GM23338 (cell line): ENCODE measurements around the gene TMED10.

Source experiments
- CREB1 ChIP-seq: fragments of 250-450 bp; sonication (Bioruptor Pico); IDR thresholded peaks from 2 replicates; pipeline ENCODE4 v1.5.0; 2020; ENCODE audit warnings: low read depth, mild to moderate bottlenecking, moderate library complexity
- EZH2 ChIP-seq: fragments of 200-600 bp; sonication (generic); IDR thresholded peaks from one replicate; pipeline ENCODE4 v1.8.0; 2017; ENCODE audit warnings: antibody characterized with exemption, mild to moderate bottlenecking, low read depth; ENCODE audit not compliant: unreplicated experiment
- EZH2phosphoT487 ChIP-seq: fragments of 200-600 bp; sonication (generic); IDR thresholded peaks from one replicate; pipeline ENCODE4 v1.8.1; 2018; ENCODE audit warnings: antibody characterized with exemption; ENCODE audit not compliant: unreplicated experiment
- JUNB ChIP-seq: IDR thresholded peaks from one replicate; pipeline ENCODE4 v1.6.1; 2016; ENCODE audit warnings: antibody characterized with exemption; ENCODE audit not compliant: unreplicated experiment
- NANOG ChIP-seq: IDR thresholded peaks from 2 replicates; pipeline ENCODE4 v1.6.1; 2016; ENCODE audit warnings: antibody characterized with exemption, borderline replicate concordance
- POLR2AphosphoS5 ChIP-seq: IDR thresholded peaks from 2 replicates; pipeline ENCODE4 v1.6.1; 2016; ENCODE audit warnings: antibody characterized with exemption, low read depth
- STAT1 ChIP-seq: IDR thresholded peaks from one replicate; pipeline ENCODE4 v1.6.1; 2016; ENCODE audit warnings: antibody characterized with exemption; ENCODE audit not compliant: unreplicated experiment
- ZNF114 ChIP-seq: fragments of 250-450 bp; sonication (Bioruptor Pico); IDR thresholded peaks from 2 replicates; pipeline ENCODE4 v1.5.0; 2020; ENCODE audit warnings: mild to moderate bottlenecking, moderate library complexity
- TF ChIP-seq, protein P1 (sequence below): IDR thresholded peaks from one replicate; pipeline ENCODE4 v1.6.1; 2018; ENCODE audit warnings: antibody characterized with exemption; ENCODE audit not compliant: unreplicated experiment
- TF ChIP-seq, protein P2 (sequence below), 2 experiments: fragments of 200-600 bp in 1 of 2; sonication (generic) in 1 of 2; conservative IDR thresholded peaks; 2 replicates each; pipeline versions ENCODE4 v1.5.1 to v1.6.1; 2016 to 2017; ENCODE audit warnings: antibody characterized with exemption in 2 of 2, low read depth in 2 of 2, mild to moderate bottlenecking in 2 of 2, moderate library complexity in 1 of 2
- TF ChIP-seq, protein P3 (sequence below): IDR thresholded peaks from 2 replicates; pipeline ENCODE4 v1.6.1; 2016; ENCODE audit warnings: antibody characterized with exemption

DNA sequence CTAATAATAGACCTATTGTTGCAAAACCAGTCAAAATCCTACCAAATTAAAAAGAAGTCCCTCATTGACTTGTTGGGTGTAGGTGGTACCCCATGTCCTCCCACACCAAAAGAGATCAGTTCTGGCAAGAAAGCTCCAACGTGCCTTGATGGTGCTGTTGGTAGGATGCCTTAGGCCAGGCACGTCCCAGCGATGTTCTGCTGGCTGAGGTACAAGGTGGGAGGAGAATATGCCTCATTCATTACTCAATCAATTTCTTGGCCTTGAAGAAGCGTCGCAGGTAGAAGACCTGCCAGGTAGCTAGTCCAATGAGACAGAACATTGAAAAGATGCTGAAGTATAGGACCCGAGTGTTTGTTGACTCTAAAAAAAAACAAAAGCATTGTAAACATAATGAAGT, 41.8 kb downstream of the TMED10 start:
- TF ChIP-seq CREB1 (no peak), EZH2 (no peak), EZH2phosphoT487 (no peak), STAT1 (no peak), JUNB (no peak), POLR2AphosphoS5 (no peak), NANOG (no peak), ZNF114 (no peak)
- TF ChIP-seq, protein P1, sequence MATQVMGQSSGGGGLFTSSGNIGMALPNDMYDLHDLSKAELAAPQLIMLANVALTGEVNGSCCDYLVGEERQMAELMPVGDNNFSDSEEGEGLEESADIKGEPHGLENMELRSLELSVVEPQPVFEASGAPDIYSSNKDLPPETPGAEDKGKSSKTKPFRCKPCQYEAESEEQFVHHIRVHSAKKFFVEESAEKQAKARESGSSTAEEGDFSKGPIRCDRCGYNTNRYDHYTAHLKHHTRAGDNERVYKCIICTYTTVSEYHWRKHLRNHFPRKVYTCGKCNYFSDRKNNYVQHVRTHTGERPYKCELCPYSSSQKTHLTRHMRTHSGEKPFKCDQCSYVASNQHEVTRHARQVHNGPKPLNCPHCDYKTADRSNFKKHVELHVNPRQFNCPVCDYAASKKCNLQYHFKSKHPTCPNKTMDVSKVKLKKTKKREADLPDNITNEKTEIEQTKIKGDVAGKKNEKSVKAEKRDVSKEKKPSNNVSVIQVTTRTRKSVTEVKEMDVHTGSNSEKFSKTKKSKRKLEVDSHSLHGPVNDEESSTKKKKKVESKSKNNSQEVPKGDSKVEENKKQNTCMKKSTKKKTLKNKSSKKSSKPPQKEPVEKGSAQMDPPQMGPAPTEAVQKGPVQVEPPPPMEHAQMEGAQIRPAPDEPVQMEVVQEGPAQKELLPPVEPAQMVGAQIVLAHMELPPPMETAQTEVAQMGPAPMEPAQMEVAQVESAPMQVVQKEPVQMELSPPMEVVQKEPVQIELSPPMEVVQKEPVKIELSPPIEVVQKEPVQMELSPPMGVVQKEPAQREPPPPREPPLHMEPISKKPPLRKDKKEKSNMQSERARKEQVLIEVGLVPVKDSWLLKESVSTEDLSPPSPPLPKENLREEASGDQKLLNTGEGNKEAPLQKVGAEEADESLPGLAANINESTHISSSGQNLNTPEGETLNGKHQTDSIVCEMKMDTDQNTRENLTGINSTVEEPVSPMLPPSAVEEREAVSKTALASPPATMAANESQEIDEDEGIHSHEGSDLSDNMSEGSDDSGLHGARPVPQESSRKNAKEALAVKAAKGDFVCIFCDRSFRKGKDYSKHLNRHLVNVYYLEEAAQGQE = no peak
- TF ChIP-seq, protein P2, sequence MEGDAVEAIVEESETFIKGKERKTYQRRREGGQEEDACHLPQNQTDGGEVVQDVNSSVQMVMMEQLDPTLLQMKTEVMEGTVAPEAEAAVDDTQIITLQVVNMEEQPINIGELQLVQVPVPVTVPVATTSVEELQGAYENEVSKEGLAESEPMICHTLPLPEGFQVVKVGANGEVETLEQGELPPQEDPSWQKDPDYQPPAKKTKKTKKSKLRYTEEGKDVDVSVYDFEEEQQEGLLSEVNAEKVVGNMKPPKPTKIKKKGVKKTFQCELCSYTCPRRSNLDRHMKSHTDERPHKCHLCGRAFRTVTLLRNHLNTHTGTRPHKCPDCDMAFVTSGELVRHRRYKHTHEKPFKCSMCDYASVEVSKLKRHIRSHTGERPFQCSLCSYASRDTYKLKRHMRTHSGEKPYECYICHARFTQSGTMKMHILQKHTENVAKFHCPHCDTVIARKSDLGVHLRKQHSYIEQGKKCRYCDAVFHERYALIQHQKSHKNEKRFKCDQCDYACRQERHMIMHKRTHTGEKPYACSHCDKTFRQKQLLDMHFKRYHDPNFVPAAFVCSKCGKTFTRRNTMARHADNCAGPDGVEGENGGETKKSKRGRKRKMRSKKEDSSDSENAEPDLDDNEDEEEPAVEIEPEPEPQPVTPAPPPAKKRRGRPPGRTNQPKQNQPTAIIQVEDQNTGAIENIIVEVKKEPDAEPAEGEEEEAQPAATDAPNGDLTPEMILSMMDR (conservative IDR thresholded peaks at IDR 0.05; ENCODE audit: low read depth in 2 of 2) = no peak
- TF ChIP-seq, protein P3, sequence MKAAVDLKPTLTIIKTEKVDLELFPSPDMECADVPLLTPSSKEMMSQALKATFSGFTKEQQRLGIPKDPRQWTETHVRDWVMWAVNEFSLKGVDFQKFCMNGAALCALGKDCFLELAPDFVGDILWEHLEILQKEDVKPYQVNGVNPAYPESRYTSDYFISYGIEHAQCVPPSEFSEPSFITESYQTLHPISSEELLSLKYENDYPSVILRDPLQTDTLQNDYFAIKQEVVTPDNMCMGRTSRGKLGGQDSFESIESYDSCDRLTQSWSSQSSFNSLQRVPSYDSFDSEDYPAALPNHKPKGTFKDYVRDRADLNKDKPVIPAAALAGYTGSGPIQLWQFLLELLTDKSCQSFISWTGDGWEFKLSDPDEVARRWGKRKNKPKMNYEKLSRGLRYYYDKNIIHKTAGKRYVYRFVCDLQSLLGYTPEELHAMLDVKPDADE = no peak
